OCI-LY7 (cell line): Measurements from ENCODE around the gene GOSR2.
"Not testable (repeated sequence)": the region's sequence is repeated elsewhere in the genome, so short reads cannot be mapped to it uniquely, and the experiment has no call there.

Experiments used
- EZH2phosphoT487 ChIP-seq: fragments of 200-600 bp; sonication (generic); IDR thresholded peaks from 2 replicates; pipeline ENCODE4 v1.6.1; 2018; ENCODE audit warnings: low read depth, borderline replicate concordance, mild to moderate bottlenecking, mixed run types, antibody characterized with exemption, low read length, moderate library complexity, mixed read lengths
- TF ChIP-seq, protein P1 (sequence below): fragments of 200-600 bp; sonication (generic); conservative IDR thresholded peaks from 2 replicates; pipeline ENCODE4 v1.5.1; 2014; ENCODE audit warnings: mild to moderate bottlenecking, antibody characterized with exemption, low read length, moderate library complexity, mixed read lengths

DNA sequence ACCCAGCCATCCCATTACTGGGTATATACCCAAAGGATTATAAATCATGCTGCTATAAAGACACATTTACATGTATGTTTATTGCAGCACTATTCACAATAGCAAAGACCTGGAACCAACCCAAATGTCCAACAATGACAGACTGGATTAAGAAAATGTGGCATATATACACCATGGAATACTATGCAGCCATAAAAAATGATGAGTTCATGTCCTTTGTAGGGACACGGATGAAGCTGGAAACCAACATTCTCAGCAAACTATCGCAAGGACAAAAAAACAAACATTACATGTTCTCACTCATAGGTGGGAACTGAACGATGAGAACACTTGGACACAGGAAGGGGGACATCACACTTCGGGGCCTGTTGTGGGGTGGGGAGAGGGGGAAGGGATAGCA lies 998 bp upstream of the GOSR2 start:
- TF ChIP-seq, protein P1, sequence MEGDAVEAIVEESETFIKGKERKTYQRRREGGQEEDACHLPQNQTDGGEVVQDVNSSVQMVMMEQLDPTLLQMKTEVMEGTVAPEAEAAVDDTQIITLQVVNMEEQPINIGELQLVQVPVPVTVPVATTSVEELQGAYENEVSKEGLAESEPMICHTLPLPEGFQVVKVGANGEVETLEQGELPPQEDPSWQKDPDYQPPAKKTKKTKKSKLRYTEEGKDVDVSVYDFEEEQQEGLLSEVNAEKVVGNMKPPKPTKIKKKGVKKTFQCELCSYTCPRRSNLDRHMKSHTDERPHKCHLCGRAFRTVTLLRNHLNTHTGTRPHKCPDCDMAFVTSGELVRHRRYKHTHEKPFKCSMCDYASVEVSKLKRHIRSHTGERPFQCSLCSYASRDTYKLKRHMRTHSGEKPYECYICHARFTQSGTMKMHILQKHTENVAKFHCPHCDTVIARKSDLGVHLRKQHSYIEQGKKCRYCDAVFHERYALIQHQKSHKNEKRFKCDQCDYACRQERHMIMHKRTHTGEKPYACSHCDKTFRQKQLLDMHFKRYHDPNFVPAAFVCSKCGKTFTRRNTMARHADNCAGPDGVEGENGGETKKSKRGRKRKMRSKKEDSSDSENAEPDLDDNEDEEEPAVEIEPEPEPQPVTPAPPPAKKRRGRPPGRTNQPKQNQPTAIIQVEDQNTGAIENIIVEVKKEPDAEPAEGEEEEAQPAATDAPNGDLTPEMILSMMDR = not testable (repeated sequence)
- not testable (repeated sequence) for TF ChIP-seq EZH2phosphoT487
